Activated naive CD8-positive, alpha-beta T cell (primary cell): ENCODE measurements around the gene ESR2.
"Not testable (repeated sequence)": the region's sequence is repeated elsewhere in the genome, so short reads cannot be mapped to it uniquely, and the experiment has no call there.

Experiments used
- H3K27ac Mint-ChIP-seq: one replicate; pipeline ENCODE4 v1.8.0; 2021; ENCODE audit warnings: mixed read lengths
- H3K27me3 Mint-ChIP-seq: one replicate; pipeline ENCODE4 v1.8.0; 2021; ENCODE audit warnings: mixed read lengths
- H3K36me3 Mint-ChIP-seq: one replicate; pipeline ENCODE4 v1.8.0; 2021; ENCODE audit warnings: mixed read lengths
- H3K4me1 Mint-ChIP-seq: one replicate; pipeline ENCODE4 v1.8.0; 2021; ENCODE audit warnings: low read depth, mixed read lengths
- H3K4me3 Mint-ChIP-seq: one replicate; pipeline ENCODE4 v1.8.0; 2021; ENCODE audit warnings: mild to moderate bottlenecking, mixed read lengths
- H3K9me3 Mint-ChIP-seq: one replicate; pipeline ENCODE4 v1.8.0; 2021; ENCODE audit warnings: low read depth, mixed read lengths

The ESR2 gene

GRCh38 chr14:64119500-64119899, 174.7 kb downstream of the ESR2 start:
- Mint-ChIP-seq H3K27ac (no peak overlapping the region), H3K9me3 (no peaks in the 10 kb centered on the region)

GRCh38 chr14:64118892-64119291, 175.3 kb downstream of the ESR2 start:
- Mint-ChIP-seq H3K4me1 (no peaks in the 10 kb centered on the region), H3K36me3 (peaks cover 19% of the 10 kb centered on the region), H3K4me3 (no peak overlapping the region), H3K27ac (no peak overlapping the region), H3K27me3 (no peaks in the 10 kb centered on the region), H3K9me3 (no peaks in the 10 kb centered on the region)

More at GRCh38 chr14:64119500-64119899, 174.7 kb downstream of the ESR2 start:
- Mint-ChIP-seq H3K27me3 (no peaks in the 10 kb centered on the region), H3K4me1 (no peaks in the 10 kb centered on the region), H3K36me3 (peaks cover 19% of the 10 kb centered on the region), H3K4me3 (no peak overlapping the region)

- H3K36me3 Mint-ChIP-seq, result peaks cover 16% of the 10 kb centered on the region
- H3K27ac Mint-ChIP-seq, H3K27me3 Mint-ChIP-seq, H3K4me3 Mint-ChIP-seq, H3K4me1 Mint-ChIP-seq, H3K9me3 Mint-ChIP-seq: not testable (repeated sequence)
Observed at GRCh38 chr14:64118403-64118742, 175.8 kb downstream of the ESR2 start.

- H3K4me1 Mint-ChIP-seq, result no peaks in the 10 kb centered on the region
- peaks cover 15% of the 10 kb centered on the region for H3K36me3 Mint-ChIP-seq
- H3K9me3 Mint-ChIP-seq, result no peaks in the 10 kb centered on the region
- H3K27ac Mint-ChIP-seq, result no peak overlapping the region
- H3K4me3 Mint-ChIP-seq, result no peak overlapping the region
- H3K27me3 Mint-ChIP-seq, result no peaks in the 10 kb centered on the region
Observed at GRCh38 chr14:64117671-64118402, 176.3 kb downstream of the ESR2 start.

GRCh38 chr14:64115401-64115800, 178.8 kb downstream of the ESR2 start:
- no peak overlapping the region for H3K27ac Mint-ChIP-seq
- H3K4me1 Mint-ChIP-seq, result no peaks in the 10 kb centered on the region
- H3K4me3 Mint-ChIP-seq, result no peak overlapping the region
- no peaks in the 10 kb centered on the region for H3K9me3 Mint-ChIP-seq
- H3K36me3 Mint-ChIP-seq, result peaks cover 16% of the 10 kb centered on the region
- no peaks in the 10 kb centered on the region for H3K27me3 Mint-ChIP-seq

- no peak overlapping the region for H3K27ac Mint-ChIP-seq
- H3K9me3 Mint-ChIP-seq, result no peaks in the 10 kb centered on the region
- H3K36me3 Mint-ChIP-seq, result peaks cover 16% of the 10 kb centered on the region
- H3K4me1 Mint-ChIP-seq, result no peaks in the 10 kb centered on the region
- no peaks in the 10 kb centered on the region for H3K27me3 Mint-ChIP-seq
- H3K4me3 Mint-ChIP-seq, result no peak overlapping the region
Observed at GRCh38 chr14:64114796-64115195, 179.4 kb downstream of the ESR2 start.

GRCh38 chr14:64114166-64114565, 180.0 kb downstream of the ESR2 start:
- H3K27ac Mint-ChIP-seq, result no peak overlapping the region
- H3K36me3 Mint-ChIP-seq, result peaks cover 13% of the 10 kb centered on the region
- no peaks in the 10 kb centered on the region for H3K27me3 Mint-ChIP-seq
- H3K4me1 Mint-ChIP-seq, result no peaks in the 10 kb centered on the region
- H3K4me3 Mint-ChIP-seq, result no peak overlapping the region
- H3K9me3 Mint-ChIP-seq, result no peaks in the 10 kb centered on the region

GRCh38 chr14:64112867-64113678, 181.1 kb downstream of the ESR2 start:
- Mint-ChIP-seq H3K27ac (no peak overlapping the region), H3K27me3 (no peaks in the 10 kb centered on the region), H3K9me3 (no peaks in the 10 kb centered on the region), H3K36me3 (peaks cover 13% of the 10 kb centered on the region), H3K4me3 (no peak overlapping the region), H3K4me1 (no peaks in the 10 kb centered on the region)

GRCh38 chr14:64110802-64111201, 183.4 kb downstream of the ESR2 start:
- Mint-ChIP-seq H3K4me3 (no peak overlapping the region), H3K4me1 (no peaks in the 10 kb centered on the region), H3K36me3 (peaks cover 14% of the 10 kb centered on the region), H3K9me3 (no peaks in the 10 kb centered on the region), H3K27ac (no peak overlapping the region), H3K27me3 (no peaks in the 10 kb centered on the region)

- Mint-ChIP-seq H3K4me1 (no peaks in the 10 kb centered on the region), H3K27ac (no peak overlapping the region), H3K27me3 (no peaks in the 10 kb centered on the region), H3K36me3 (peaks cover 14% of the 10 kb centered on the region), H3K9me3 (no peaks in the 10 kb centered on the region), H3K4me3 (no peak overlapping the region)
Observed at GRCh38 chr14:64109819-64110554, 184.2 kb downstream of the ESR2 start.

GRCh38 chr14:64107438-64107837, 186.7 kb downstream of the ESR2 start:
- H3K4me3 Mint-ChIP-seq, result no peak overlapping the region
- H3K27ac Mint-ChIP-seq, result no peak overlapping the region
- no peaks in the 10 kb centered on the region for H3K4me1 Mint-ChIP-seq
- no peaks in the 10 kb centered on the region for H3K9me3 Mint-ChIP-seq
- H3K27me3 Mint-ChIP-seq, result no peaks in the 10 kb centered on the region
- peaks cover 23% of the 10 kb centered on the region for H3K36me3 Mint-ChIP-seq

GRCh38 chr14:64098120-64098519, 196.1 kb downstream of the ESR2 start:
- peaks cover 35% of the 10 kb centered on the region for H3K36me3 Mint-ChIP-seq
- peaks cover 3% of the 10 kb centered on the region for H3K9me3 Mint-ChIP-seq
- H3K4me1 Mint-ChIP-seq, result no peaks in the 10 kb centered on the region
- no peak overlapping the region for H3K4me3 Mint-ChIP-seq
- H3K27me3 Mint-ChIP-seq, result no peaks in the 10 kb centered on the region
- H3K27ac Mint-ChIP-seq, result no peak overlapping the region

GRCh38 chr14:64095620-64096019, 198.6 kb downstream of the ESR2 start:
- no peak overlapping the region for H3K27ac Mint-ChIP-seq
- peaks cover 3% of the 10 kb centered on the region for H3K9me3 Mint-ChIP-seq
- no peak overlapping the region for H3K4me3 Mint-ChIP-seq
- no peaks in the 10 kb centered on the region for H3K4me1 Mint-ChIP-seq
- H3K27me3 Mint-ChIP-seq, result no peaks in the 10 kb centered on the region
- H3K36me3 Mint-ChIP-seq, result peaks cover 33% of the 10 kb centered on the region

GRCh38 chr14:64092940-64093339, 201.2 kb downstream of the ESR2 start:
- no peaks in the 10 kb centered on the region for H3K27me3 Mint-ChIP-seq
- H3K27ac Mint-ChIP-seq, result no peak overlapping the region
- H3K4me1 Mint-ChIP-seq, result no peaks in the 10 kb centered on the region
- H3K9me3 Mint-ChIP-seq, result no peaks in the 10 kb centered on the region
- peaks cover 21% of the 10 kb centered on the region for H3K36me3 Mint-ChIP-seq
- no peak overlapping the region for H3K4me3 Mint-ChIP-seq

GRCh38 chr14:64092338-64092737, 201.8 kb downstream of the ESR2 start:
- H3K4me1 Mint-ChIP-seq, result no peaks in the 10 kb centered on the region
- H3K27ac Mint-ChIP-seq, result no peak overlapping the region
- H3K27me3 Mint-ChIP-seq, result no peaks in the 10 kb centered on the region
- H3K4me3 Mint-ChIP-seq, result no peak overlapping the region
- H3K36me3 Mint-ChIP-seq, result peaks cover 18% of the 10 kb centered on the region
- no peaks in the 10 kb centered on the region for H3K9me3 Mint-ChIP-seq
